HTERT RPE-1 (cell line): ENCODE results near the gene GTF3C2.
"Not testable (repeated sequence)": the region's sequence is repeated elsewhere in the genome, so short reads cannot be mapped to it uniquely, and the experiment has no call there.

Experiments
- in situ Hi-C: fragments of 300-500 bp; cut with MboI; formaldehyde crosslinking; loops from 4 replicates; pipeline ENCODE4 v1.14.3; 2020; ENCODE audit warnings: low sequenced_read_pairs

Gene GTF3C2

DNA sequence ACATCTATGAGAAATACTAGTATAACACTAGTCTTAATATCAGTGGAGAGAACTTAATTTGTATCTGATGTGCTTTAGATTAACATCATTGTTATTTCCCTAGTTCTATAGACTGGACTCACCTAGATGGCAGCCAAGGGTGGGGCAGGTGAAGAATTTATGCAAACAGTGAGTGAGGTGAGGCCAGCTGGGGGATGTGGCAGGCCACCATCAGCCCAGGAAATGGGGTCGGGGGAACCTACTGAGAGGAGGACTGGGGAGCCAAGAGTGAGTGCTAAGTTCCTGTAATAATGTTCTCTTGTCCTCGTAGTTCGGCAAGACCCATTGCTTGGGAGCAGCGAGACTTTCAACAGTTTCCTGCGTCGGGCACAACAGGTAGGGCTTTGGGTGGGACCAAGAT lies 16.4 kb upstream of the GTF3C2 start:
- in situ Hi-C loops, result no loop called here

- in situ Hi-C loops, result no loop called here
Measured at GRCh38 chr2:27370816-27371620, 14.5 kb upstream of the GTF3C2 start.

- in situ Hi-C loops, result no loop called here
Measured at GRCh38 chr2:27370026-27370815, 13.7 kb upstream of the GTF3C2 start, which contains the start of the genes EIF2B4 and SNX17. TSS of gene EIF2B4 (minus strand) at chr2:27370338. CDS start at chr2:27370314, 24 bp downstream. TSS of gene SNX17 (plus strand) at chr2:27370616. CDS start at chr2:27370744, 128 bp downstream.

GRCh38 chr2:27369471-27370025 lies 13.0 kb upstream of the GTF3C2 start:
- in situ Hi-C loops, result no loop called here

- in situ Hi-C loops, result no loop called here
Measured at GRCh38 chr2:27363933-27364332, 7.4 kb upstream of the GTF3C2 start.

- in situ Hi-C loops, result no loop called here
Measured at GRCh38 chr2:27362678-27363420, 6.3 kb upstream of the GTF3C2 start.

DNA sequence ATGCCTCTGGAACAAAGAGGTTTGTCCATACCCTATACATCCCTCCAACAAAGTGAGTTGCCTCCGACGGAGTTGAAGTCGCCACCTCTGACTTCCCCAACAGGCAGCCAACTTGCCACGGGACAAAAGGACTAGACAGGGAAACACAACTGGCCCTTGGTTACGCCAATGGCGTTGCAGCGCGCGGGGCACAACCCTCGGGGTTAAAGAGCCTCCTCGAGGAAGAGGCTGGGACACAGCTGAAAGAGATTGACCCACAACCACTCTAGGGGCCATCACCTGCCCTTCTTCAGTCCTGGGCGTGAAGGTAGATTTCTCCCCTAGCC lies 545 bp downstream of the GTF3C2 start:
- in situ Hi-C loops, result no loop called here

- in situ Hi-C loops, result no loop called here
Measured at GRCh38 chr2:27354597-27354927, 2.0 kb downstream of the GTF3C2 start.

DNA sequence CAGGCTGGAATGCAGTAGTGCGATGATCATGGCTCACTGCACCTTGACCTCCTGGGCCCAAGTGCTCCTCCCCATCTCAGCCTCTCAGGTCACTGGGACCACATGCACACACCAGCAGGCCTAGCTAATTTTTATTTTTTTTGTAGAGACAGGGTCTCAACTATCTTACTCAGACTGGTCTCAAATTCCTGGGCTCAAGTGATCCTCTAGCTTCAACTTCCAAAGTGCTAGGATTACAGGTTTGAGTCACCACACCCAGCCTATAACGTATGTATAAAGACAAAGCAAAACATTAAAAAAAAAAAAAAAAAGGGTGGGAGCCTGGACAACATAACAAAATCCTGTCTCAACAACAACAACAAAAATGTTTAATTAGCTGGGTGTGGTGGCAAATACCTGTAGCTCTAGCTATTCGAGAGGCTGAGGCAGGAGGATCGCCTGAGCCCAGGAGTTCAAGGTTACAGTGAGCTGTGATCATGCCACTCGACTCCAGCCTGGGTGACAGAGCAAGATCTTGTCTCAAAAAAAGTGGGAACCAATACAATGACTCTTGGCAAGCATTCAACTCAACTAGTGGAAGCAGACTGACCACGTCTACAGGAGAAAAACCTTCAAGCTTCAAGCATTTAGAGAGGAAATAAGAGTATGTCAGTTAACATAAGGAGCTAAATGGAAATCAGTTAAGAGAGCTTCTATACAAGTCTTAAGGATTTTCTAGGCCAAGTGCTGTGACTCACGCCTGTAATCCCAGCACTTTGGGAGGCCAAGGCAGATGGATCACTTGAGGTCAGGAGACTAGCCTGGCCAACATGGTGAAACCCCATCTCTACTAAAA lies 2.6 kb downstream of the GTF3C2 start:
- in situ Hi-C loops, result no loop called here

- in situ Hi-C loops, result not testable (repeated sequence)
Measured at GRCh38 chr2:27353386-27353761, 3.2 kb downstream of the GTF3C2 start.

GRCh38 chr2:27351802-27352598 lies 4.6 kb downstream of the GTF3C2 start:
- in situ Hi-C loops, result no loop called here

GRCh38 chr2:27350106-27350693 lies 6.4 kb downstream of the GTF3C2 start:
- in situ Hi-C loops, result no loop called here

DNA sequence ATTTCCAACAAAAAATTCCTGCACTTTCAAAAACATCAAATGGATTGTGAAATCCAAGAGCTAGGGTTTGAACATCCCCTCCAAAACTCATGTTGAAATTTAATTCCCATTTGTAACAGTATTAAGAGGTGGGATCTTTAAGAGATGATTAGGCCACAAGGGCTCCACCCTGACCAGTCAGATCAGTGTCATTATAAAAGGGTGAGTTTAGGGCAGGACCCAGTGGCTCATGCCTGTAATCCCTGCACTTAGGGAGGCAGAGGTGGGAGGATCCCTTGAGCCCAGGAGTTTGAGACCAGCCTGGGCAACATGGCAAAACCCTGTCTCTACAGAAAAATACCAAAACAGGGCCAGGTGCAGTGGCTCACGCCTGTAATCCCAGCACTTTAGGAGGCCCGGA lies 8.9 kb downstream of the GTF3C2 start:
- in situ Hi-C loops, result no loop called here

GRCh38 chr2:27336173-27336572 lies 20.4 kb downstream of the GTF3C2 start:
- in situ Hi-C loops, result no loop called here

DNA sequence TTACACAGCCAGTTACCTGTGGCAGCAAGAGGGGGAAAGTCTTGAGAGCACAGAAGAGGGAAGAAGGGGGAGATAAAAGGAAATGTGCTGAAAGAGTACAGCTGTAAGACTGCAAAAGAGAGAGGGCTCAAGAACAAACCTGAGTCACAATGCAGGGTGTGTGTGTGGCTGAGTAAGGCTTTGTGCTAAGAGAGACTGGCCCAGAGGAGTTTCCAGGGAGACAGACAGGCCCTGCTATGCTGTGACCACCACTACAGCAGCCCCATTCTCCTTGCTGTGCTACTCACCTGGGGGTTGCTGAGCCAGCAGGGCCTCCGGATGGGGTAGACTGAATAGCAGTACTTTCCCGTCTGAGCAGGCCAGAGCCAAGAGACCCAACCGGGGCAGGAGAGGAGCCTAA lies 21.3 kb downstream of the GTF3C2 start:
- in situ Hi-C loops, result no loop called here

- in situ Hi-C loops, result no loop called here
Measured at GRCh38 chr2:27324720-27325119, 31.8 kb downstream of the GTF3C2 start.

- in situ Hi-C loops, result no loop called here
Measured at GRCh38 chr2:27323596-27324285, 32.8 kb downstream of the GTF3C2 start.

DNA sequence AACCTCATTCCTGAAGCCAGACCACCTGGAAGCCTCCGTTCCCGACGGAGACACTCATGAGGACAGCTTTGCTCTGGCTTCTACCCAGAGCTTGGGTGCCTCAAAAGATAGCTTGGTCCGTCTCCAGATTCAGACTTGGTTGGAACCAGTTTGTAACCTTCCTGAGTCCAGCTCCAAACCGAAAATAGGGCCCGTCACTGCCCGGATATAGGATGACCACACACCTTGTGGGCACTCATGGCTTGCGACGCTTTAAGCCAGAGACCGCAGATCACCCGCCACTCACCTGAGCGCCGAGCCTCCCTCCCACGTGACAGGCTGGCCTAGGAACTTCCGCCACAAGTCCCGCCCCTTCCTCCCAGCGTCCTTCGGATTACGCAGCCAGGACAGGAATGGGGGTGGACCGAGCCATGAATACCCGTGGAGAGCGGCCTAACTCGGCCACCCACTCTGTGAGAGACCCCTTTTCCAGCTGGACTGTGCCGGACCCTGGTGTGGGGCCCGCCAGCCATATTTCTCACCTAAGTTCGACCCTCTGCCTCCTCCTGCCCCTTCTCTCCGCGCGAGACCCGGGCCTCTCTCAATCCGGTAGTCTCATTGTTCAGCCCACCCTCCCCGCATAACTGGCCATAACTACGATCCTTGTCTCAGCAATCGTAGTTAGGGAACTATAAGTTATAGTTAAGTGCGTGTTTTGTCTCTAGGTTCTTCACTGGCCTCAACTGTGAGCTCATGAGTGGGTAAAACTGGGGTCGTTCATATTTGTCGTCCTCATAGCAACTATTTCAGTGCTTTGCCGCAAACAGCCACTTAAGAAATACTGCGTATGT lies 33.6 kb downstream of the GTF3C2 start, which contains the start of gene MPV17:
TSS of gene MPV17 (minus strand) at position 332 of the 830 bp plus-strand sequence. CDS start 580 bp downstream, outside the sequence.
- in situ Hi-C loops, result no loop called here
